Measurements from ENCODE around the gene LY6G6D.
A peak's percentile ranks its signal among the peaks of the same experiment; 100 is the strongest.

LY6G6D gene

DNA sequence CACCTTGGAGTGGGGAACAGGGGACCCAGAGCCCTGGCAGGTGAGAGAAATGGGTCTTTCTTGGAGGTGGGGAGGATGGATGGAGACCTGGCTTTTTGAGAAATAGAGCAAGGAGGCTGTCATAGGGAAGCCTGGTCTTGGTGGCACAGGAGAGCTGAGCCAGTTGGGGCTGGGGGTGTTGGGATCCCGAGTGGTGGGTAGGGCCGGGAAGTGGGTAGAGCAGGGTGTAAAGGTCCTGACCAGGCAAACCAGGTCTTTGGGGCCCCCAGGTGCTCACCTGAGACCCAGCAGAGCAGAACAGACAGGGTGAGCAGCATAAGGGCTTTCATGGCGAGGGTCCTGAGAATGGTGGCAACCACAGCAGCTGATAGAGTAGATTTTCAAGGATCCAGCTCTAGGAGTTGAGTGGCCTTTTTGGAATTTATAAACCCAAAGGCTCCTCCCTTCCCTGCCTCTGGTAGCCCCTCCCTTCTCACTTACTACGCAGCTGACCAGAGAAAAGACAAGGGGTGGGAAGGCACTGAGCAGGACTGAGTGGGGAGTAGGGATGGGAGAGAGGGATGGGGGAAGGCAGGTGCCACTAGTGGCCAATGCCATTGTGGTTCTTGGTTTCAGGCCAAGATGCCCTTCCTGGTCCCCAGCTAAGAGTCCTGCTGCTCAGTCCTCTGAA lies 6.3 kb downstream of the LY6G6D start, which contains the start of gene LY6G6C:
TSS of gene LY6G6C (minus strand) at position 396 of the 670 bp plus-strand sequence. CDS start at position 329, 67 bp downstream.
- DNase-seq: no peak

GRCh38 chr6:31722173-31722572 lies 7.0 kb downstream of the LY6G6D start:
- no peak for DNase-seq

DNA sequence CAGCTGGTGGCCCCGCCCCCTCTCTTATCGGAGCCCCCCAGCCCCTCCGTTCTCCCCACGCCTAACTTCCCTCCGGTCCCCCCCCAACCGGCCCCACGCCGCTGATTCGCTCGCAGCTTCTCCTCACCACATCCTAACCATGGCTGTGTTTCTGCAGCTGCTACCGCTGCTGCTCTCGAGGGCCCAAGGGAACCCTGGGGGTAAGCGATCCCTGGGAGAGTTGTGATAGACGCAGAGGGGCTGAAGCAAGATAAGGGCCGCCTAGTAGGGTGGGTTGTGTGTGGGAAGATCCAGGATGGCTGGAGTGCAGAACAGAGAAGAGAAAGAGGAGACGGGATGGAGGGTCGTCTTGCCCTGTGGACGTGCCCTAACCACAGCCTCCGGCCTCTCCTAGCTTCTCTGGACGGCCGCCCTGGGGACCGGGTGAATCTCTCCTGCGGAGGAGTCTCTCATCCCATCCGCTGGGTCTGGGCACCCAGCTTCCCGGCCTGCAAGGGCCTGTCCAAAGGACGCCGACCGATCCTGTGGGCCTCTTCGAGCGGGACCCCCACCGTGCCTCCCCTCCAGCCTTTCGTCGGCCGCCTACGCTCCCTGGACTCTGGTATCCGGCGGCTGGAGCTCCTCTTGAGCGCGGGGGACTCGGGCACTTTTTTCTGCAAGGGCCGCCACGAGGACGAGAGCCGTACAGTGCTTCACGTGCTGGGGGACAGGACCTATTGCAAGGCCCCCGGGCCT lies 8.3 kb downstream of the LY6G6D start, which contains the start of gene MPIG6B:
TSS of gene MPIG6B (plus strand) at position 129 of the 735 bp plus-strand sequence. CDS start at position 140, 11 bp downstream.
- no peak for DNase-seq

DNA sequence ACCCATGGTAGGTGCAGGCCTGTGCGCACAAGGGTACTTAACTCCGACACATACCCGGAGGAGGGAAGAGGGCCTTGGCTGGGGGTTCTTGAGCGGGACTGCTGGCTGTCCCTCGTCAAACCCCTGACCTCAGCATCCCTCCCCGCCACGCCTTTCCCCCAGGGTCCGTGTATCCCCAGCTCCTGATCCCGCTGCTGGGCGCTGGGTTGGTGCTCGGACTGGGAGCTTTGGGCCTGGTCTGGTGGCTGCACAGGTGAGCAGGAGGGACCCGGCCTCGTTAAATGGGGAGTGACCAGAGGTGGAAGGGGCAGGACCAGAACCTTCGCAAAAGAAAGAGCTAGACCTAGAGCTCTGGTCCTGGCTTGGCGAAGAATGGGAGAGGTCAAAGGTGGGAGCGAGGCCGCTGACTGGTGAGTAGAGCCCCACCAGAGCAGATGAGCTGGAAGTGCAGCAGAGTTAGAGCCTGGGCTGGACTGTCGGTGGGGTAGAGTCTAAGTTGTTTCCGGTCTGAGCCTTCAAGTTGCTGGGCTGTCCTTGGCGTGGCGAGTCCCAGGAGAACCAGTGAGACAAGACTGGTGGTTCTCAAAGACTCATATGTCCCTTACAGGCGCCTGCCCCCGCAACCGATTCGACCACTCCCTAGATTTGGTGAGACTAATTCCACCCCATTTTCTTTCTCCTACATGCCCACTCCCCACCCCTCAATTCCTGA lies 9.0 kb downstream of the LY6G6D start:
- DNase-seq: no peak

DNA sequence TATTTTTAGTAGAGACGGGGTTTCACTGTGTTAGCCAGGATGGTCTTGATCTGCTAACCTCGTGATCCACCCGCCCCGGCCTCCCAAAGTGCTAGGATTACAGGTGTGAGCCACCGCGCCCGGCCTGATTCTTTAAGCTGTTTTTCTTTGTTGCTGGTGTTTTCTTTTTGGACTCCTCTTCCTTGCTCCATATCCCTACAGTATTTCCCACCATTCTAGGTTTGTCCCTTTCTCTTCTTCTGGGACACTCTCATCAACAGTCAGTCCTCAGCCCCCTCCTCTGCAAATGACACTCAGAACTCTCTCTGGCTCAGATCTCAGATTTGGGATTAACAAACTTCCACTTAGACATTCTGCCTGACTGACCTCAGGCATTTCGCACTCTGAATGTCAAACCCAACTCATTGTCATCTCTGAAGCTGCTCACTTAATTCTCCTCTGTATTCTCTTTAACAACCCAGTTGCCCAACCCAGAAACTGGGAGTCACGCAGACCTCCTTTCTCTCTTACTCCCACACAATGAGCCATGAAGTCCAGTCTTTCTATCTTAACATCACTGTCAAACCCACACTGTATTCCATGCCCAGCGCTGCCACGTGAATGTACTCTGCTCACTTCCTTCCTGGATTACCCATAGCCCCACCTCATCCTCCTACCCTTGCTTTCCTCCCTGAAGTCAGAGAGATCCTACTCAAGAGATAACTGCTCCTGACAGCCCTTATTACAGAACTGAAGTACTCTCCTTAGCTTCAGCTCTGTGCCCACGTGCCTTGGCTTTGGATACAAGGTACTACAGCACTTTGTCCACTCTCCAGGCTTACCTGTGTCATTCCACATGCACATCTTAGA lies 10.6 kb downstream of the LY6G6D start:
- DNase-seq: no peak

- DNase-seq: no peak
Observed at GRCh38 chr6:31727034-31727716, 12.0 kb downstream of the LY6G6D start.

DNA sequence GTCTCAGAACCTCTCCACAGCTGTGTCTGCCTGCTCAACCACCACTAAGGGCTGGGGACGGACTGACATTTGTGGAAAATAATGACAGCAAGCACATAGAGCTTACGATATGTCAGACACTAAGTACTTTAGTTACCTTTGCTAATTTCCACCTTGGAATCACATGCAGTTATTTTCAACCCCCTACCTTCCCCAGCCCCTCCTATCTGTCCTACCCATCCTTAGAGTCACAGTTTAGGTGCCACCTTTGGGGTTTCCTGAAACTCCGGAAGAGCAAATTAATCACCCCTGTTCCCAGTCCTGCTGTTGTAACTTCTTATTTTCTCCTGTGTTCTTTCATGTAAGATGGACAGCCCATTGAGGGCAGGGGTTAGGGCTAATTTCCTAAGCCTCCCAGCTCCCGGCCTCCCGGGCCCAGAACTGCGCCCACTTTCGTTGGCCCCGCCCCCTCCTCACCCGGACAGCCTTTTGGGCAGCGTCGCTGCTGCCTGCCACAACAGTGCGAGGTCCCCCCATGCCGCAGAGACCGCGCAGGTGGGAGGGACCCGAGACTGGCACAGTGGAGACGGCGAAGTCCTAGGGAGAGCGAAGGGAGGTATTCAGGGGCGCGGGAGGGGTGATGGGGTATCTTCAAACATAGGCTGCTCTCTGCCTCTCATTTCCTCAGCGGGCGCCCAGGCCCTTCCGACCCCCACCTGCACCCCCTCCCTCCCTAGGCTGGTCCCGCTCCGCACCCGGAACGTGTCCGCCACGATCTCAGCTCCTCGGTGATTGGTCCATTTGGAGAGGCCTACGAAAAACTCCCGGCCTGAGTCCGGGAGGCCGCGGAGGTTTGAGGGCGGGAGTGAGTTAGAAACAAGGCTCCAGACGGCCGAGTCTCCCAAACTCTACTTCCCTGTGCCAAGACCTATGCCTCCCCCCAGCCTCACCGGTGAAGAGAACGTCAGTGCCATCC lies 12.8 kb downstream of the LY6G6D start:
- DNase-seq: no peak

DNA sequence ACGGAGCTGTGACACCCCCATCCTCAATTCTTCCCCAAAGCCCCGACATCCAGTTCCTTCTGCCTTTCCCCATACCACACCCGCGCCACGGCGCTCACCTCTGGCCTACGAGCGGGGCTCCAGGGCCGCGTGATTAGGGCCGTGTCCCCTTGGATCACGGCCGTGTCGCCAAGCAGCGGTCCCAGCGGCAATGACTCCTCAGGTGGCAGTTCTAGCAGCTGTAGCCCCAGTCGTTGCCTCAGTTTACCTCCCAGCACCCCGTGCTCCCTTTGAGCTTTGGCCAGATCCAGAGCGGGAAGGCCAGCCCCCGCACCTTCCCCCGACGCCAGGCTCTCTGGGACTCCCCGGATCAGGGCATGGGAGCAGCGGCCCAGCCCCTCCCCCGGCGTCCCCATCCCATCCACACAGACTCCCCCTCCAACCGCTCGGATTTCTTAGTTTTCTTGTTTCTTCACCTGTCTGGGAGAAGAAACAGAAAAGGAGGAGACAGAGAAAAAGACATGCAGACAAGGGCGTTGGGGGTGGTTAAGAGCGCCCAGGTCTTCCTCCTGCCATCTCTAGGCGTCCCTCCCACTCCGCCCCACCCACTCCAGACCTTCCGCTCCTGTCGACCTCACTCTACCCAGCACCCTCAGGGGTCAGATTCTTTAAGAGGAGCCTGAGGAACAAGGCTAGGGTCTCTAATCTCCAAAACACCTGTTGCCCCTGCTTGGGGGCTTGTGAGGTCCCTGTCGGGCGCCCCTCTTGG lies 13.8 kb downstream of the LY6G6D start, which contains the start of gene DDAH2:
TSS of gene DDAH2 (minus strand) at position 533 of the 748 bp plus-strand sequence. CDS start at position 395, 138 bp downstream.
- no peak for DNase-seq

DNA sequence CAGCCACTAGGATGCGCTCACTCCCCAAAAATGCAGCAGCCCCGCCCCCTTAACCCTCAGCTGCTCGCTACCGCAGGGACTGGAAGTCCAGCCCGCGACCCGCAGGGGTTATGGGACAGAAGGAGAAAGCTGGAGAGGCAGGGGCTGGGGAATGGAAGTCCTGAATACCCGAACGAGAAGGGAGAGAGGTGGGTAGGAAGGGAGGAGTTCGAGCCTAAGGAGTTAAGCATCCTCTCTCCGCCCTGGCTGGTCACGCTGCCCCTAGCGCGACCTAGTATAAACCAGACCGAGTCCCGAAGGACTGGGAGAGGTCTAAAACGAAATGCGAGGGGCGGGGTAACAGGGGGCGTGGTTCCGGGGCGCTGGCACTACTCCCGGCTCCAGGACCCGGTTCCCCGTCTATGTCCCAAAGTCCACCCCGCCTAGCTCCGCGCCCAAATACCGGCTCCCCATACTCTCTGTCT lies 14.4 kb downstream of the LY6G6D start:
- peak; percentile 75 to 77 for DNase-seq

DNA sequence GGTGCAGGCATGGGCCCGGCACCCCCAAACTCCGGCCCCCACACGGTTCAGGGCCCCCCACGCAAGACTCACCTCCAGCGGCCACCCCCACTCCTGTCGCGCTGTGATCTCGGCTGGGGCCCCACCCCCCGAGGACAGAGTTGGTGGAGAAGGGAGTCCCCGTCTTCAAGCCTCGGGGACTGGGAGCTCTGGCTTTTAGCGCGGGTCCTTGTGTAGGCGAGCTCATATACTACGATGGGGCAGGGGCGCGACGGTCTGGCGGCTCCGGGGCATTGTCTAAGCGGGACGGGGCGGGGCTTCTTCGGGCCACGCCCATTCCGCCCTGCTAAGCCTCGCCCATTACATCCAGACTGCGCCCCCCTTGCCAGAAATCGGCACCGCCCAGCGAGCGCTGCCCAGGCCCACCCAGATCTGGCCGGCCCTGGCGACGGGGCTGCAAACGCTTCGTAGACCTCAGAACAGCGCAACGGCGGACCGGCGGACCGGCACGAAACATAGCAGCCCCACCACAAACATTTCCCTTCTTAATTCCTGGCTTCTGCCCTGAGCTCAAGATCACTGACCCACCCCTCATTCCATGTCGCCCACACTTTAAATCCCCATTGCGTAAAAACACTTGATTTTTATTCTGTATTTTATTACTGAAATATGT lies 15.0 kb downstream of the LY6G6D start:
- peak; percentile 39 to 42 for DNase-seq

DNA sequence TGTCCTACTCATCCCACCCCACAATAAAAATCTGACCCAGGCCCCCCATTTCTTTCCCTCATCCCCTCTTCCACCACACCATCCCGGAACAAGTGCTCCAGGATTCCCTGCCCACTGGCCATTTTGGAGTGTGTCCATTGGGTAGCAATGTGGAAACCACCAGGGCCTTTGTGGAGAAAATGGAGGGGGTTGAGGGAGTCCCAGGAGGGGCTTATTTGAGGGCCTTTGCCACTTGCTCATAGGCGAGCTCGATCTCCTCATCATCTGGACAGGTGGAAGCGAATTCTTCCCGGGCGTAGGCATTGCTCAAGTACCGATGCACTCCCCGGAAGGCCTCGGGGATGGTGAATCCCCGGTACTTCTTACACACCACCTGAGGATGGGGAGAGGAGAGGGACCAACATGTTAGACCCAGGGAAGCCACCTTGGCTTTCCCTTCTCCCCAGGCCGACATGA lies 15.5 kb downstream of the LY6G6D start:
- no peak for DNase-seq

DNA sequence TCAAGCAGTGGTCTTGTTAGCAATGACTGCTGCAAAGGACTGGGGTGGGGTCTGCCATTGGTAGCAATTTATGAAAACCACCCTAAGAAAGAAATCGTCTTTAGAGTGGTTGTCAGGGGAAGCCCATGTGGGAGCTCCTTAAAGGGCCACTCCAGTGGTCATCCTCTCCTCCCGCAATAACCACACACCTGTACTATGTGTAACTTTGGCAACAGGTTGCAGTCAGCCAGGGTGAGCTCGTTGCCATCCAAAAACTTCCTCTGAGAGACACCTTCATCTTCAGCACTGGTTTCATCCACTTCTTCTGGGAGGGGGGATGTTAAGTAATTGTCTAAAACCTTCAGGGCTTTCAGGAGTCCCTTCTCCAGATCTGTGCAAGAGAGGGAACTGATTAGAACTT lies 16.9 kb downstream of the LY6G6D start:
- DNase-seq: no peak

DNA sequence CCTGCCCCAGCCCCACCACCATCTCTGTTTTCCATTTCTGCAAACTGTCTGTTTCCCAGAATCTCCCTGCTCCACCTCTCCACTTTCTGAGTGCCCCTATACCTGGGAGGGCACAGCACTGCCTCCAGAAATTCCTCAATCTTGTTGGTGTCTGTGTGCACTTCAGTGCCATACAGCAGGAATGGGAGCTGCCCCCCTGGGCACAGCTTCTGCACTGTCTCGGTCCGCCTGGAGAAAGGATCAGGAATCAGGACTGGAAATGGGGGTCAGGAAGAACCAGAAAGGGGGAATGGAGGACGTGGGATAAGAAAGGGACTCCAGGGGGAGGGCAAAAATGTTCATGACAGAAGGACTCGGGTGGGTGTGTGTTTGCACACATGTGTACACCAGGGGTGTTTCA lies 18.6 kb downstream of the LY6G6D start:
- DNase-seq: no peak

DNA sequence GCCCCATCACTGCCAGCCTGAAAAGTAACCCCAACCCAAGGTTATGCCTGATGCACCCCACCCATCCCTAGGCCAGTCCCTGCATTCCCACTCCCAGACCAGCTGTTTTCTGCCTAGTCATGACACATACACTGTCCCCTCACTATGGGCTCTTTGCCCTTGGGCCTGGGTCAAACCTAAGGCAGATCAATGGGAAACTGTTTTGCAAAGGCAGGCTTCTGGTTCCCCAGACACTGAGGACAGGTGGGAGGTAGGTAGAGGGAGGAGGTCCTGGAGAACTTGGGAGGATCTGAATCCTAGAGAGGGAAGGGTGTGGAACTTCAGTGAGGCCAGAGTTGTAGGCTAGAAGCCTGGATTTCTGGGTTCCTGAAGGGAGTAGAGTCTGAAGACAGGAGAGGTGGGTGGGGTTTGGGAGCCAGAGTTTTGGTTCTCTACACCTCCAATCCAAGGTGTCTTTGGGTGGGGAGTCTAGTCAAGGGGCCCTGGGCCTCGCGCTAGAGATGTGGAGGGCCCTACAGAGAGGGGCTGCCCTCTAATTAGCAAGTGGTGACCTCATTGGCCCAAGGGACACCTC lies 19.2 kb downstream of the LY6G6D start:
- no peak for DNase-seq

DNA sequence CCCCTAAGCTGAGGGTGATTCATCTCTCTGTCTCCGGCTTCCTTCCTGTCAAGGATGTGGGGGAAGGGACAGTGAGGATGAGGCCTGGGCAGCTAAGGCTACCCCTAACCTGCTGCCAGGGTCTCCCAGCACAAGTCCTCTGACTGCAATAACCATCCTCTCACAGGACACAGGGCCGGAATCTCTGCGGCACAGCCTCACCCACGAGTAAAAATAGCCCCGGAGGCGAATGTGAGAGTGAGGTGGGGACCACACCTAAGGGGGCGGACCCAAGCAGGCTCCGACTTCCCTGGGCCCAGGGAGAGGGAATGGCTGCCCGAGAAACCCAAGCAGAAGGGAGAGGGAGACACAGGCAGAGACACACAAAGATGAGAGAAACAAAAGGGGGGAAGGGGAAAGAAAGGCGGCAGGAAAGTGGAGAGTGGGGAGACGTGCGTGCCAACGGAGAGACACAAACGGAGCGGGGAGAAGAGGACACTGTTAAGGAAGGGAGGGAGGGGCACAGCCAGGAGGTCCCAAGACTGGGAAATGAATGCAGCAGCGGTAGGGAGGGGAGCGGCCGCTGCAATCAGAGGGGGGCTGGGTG lies 19.8 kb downstream of the LY6G6D start:
- peak; percentile 32 to 33 for DNase-seq

- peak; percentile 72 for DNase-seq
Observed at GRCh38 chr6:31736021-31736767, 21.0 kb downstream of the LY6G6D start, which contains the start of gene CLIC1. Gene CLIC1 (minus strand): TSS chr6:31736530. CDS start chr6:31736300, 230 bp downstream.

DNA sequence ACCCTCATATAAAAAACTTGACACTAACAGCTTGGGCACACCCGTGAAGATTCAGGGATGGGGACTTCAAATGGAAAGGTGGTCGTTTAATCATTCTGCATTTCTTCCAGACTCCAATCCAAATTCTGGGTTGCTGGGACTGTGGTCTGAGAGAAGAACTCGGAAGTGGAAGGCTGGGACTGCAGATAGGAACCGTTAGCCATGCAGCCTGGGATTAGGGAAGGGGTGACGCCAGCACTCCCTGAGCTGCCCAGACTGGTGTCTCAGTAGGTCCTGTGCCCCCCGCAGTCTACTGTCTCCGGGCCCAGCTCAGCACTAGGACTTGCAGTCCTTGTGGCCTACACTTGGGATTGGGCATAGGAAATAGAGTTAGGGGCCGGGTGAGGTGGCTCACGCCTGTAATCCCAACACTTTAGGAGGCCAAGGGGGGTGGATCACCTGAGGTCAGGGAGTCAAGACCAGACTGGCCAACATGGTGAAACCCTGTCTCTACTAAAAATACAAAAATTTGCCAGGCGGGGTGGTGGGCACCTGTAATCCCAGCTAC lies 21.7 kb downstream of the LY6G6D start:
- no peak for DNase-seq

All from activated CD4-positive, alpha-beta T cell treated with anti-CD3 and anti-CD28 coated beads, Interleukin-2, amount 50 U/mL, for 4 hours (primary cell).